HG03280 (cell line): ENCODE results near the gene GRK7.
"Not testable (repeated sequence)": the region's sequence is repeated elsewhere in the genome, so short reads cannot be mapped to it uniquely, and the experiment has no call there.

Experiments
- ATAC-seq: cut with Tn5 transposase; IDR thresholded peaks from one replicate; pipeline ENCODE4 v1.9.1; 2021; ENCODE audit warnings: mild to moderate bottlenecking, moderate library complexity; ENCODE audit not compliant: unreplicated experiment

Gene GRK7

GRCh38 chr3:141754032-141754431 lies 9.2 kb upstream of the GRK7 start:
- no peak for ATAC-seq

GRCh38 chr3:141762552-141762951 lies 656 bp upstream of the GRK7 start:
- not testable (repeated sequence) for ATAC-seq

- no peak for ATAC-seq
Measured at GRCh38 chr3:141764045-141764444, 837 bp downstream of the GRK7 start.

- no peak for ATAC-seq
Measured at GRCh38 chr3:141764465-141764864, 1.3 kb downstream of the GRK7 start.

- no peak for ATAC-seq
Measured at GRCh38 chr3:141764986-141765385, 1.8 kb downstream of the GRK7 start.

- ATAC-seq: no peak
Measured at GRCh38 chr3:141767066-141767465, 3.9 kb downstream of the GRK7 start.

GRCh38 chr3:141769221-141769894 lies 6.2 kb downstream of the GRK7 start:
- ATAC-seq: no peak

- ATAC-seq: no peak
Measured at GRCh38 chr3:141773676-141774075, 10.5 kb downstream of the GRK7 start.

GRCh38 chr3:141776376-141776775 lies 13.2 kb downstream of the GRK7 start:
- no peak for ATAC-seq

- no peak for ATAC-seq
Measured at GRCh38 chr3:141776885-141777284, 13.7 kb downstream of the GRK7 start.

- no peak for ATAC-seq
Measured at GRCh38 chr3:141777957-141778813, 15.0 kb downstream of the GRK7 start.

GRCh38 chr3:141779667-141780066 lies 16.5 kb downstream of the GRK7 start:
- no peak for ATAC-seq

GRCh38 chr3:141782386-141782932 lies 19.3 kb downstream of the GRK7 start:
- no peak for ATAC-seq

GRCh38 chr3:141783632-141784031 lies 20.4 kb downstream of the GRK7 start:
- ATAC-seq: no peak

- ATAC-seq: no peak
Measured at GRCh38 chr3:141784096-141784495, 20.9 kb downstream of the GRK7 start.

GRCh38 chr3:141784531-141784930 lies 21.3 kb downstream of the GRK7 start:
- ATAC-seq: no peak

GRCh38 chr3:141788149-141788548 lies 24.9 kb downstream of the GRK7 start:
- ATAC-seq: no peak

- ATAC-seq: not testable (repeated sequence)
Measured at GRCh38 chr3:141788750-141789149, 25.5 kb downstream of the GRK7 start.

- no peak for ATAC-seq
Measured at GRCh38 chr3:141789281-141789680, 26.1 kb downstream of the GRK7 start.

GRCh38 chr3:141790171-141790570 lies 27.0 kb downstream of the GRK7 start:
- no peak for ATAC-seq

- no peak for ATAC-seq
Measured at GRCh38 chr3:141792495-141792894, 29.3 kb downstream of the GRK7 start.
